Keratinocyte (primary cell): Measurements from ENCODE around the gene SIDT2. TPM values are rescaled to one million over a fixed set of nuclear protein-coding genes. Genes with fewer than 3 reads are reported as not detected.

Source experiments
- DNase-seq: peaks from one replicate; pipeline ENCODE4 v3.0.0-alpha.2; 2011; ENCODE audit warnings: low read depth, missing footprints, low spot score
- FAIRE-seq: peaks from 2 replicates; lab custom pipeline; 2011; peaks lifted over from hg19 to GRCh38; lab: Jason Lieb, UNC
- H2AFZ ChIP-seq: 2 replicates; pipeline ENCODE4 v1.6.0; 2012; ENCODE audit warnings: low read length, control low read depth, inconsistent platforms; ENCODE audit not compliant: control insufficient read depth
- H3K27ac ChIP-seq: 2 replicates; pipeline ENCODE4 v1.5.1; 2011; ENCODE audit warnings: low read length; ENCODE audit not compliant: control insufficient read depth, insufficient read depth
- H3K27me3 ChIP-seq: 3 replicates; pipeline ENCODE4 v1.6.0; 2011; ENCODE audit warnings: low read length; ENCODE audit not compliant: control insufficient read depth, insufficient read depth; ENCODE audit errors: extremely low read depth
- H3K36me3 ChIP-seq, 2 experiments: 2 replicates in 1 of 2; 3 replicates in 1 of 2; pipeline ENCODE4 v1.5.1; 2011; ENCODE audit warnings: low read length in 2 of 2, mild to moderate bottlenecking in 1 of 2; ENCODE audit not compliant: control insufficient read depth in 2 of 2, insufficient read depth in 2 of 2; ENCODE audit errors: extremely low read depth in 1 of 2
- H3K4me1 ChIP-seq: 3 replicates; pipeline ENCODE4 v1.5.1; 2011; ENCODE audit warnings: low read length; ENCODE audit not compliant: control insufficient read depth, insufficient read depth; ENCODE audit errors: extremely low read depth
- H3K4me2 ChIP-seq: 3 replicates; pipeline ENCODE4 v1.6.0; 2011; ENCODE audit warnings: low read depth, low read length; ENCODE audit not compliant: control insufficient read depth, insufficient read depth; ENCODE audit errors: extremely low read depth
- H3K4me3 ChIP-seq, 3 experiments: fragments of 200-600 bp in 1 of 3; sonication (generic) in 1 of 3; 2 replicates in 2 of 3; 3 replicates in 1 of 3; pipeline ENCODE4 v1.5.1; 2011 to 2016; ENCODE audit warnings: low read length in 3 of 3, mild to moderate bottlenecking in 3 of 3, control low read depth in 2 of 3, inconsistent platforms in 1 of 3, low read depth in 1 of 3, mixed read lengths in 1 of 3, mixed run types in 1 of 3, moderate library complexity in 1 of 3; ENCODE audit not compliant: control insufficient read depth in 2 of 3, insufficient read depth in 2 of 3; ENCODE audit errors: extremely low read depth in 1 of 3
- H3K79me2 ChIP-seq: 2 replicates; pipeline ENCODE4 v1.6.0; 2012; ENCODE audit warnings: low read length; ENCODE audit not compliant: control insufficient read depth, insufficient read depth
- H3K9ac ChIP-seq: 3 replicates; pipeline ENCODE4 v1.6.0; 2011; ENCODE audit warnings: low read length; ENCODE audit not compliant: control insufficient read depth, insufficient read depth; ENCODE audit errors: extremely low read depth
- H3K9me1 ChIP-seq: 3 replicates; pipeline ENCODE4 v1.6.0; 2011; ENCODE audit warnings: low read length; ENCODE audit not compliant: control insufficient read depth, insufficient read depth; ENCODE audit errors: extremely low read depth
- H3K9me3 ChIP-seq: 2 replicates; pipeline ENCODE4 v1.5.1; 2012; ENCODE audit warnings: low read depth, low read length; ENCODE audit not compliant: control insufficient read depth
- H4K20me1 ChIP-seq: 3 replicates; pipeline ENCODE4 v1.6.0; 2011; ENCODE audit warnings: low read length; ENCODE audit not compliant: control insufficient read depth, insufficient read depth; ENCODE audit errors: extremely low read depth
- CTCF ChIP-seq, 3 experiments: IDR thresholded peaks in 1 of 3; conservative IDR thresholded peaks in 1 of 3; optimal IDR thresholded peaks in 1 of 3; 2 replicates in 2 of 3; 3 replicates in 1 of 3; pipeline versions ENCODE3 to v1.5.1; 2011; ENCODE audit warnings: low read length in 3 of 3, mild to moderate bottlenecking in 3 of 3, moderate library complexity in 2 of 3, control low read depth in 1 of 3, inconsistent platforms in 1 of 3; ENCODE audit not compliant: insufficient read depth in 2 of 3; ENCODE audit errors: extremely low read depth in 1 of 3
- EZH2 ChIP-seq: IDR thresholded peaks from one replicate; pipeline ENCODE4 v1.6.1; 2012; ENCODE audit warnings: inconsistent platforms, mild to moderate bottlenecking, low read length, moderate library complexity
- dilution Hi-C: fragments of 300-500 bp; cut with MboI; formaldehyde crosslinking; loops from one replicate; pipeline ENCODE4 v1.7.0; 2020; ENCODE audit warnings: low sequenced_read_pairs; ENCODE audit not compliant: extremely low pct_ligation_motif_present
- polyA plus RNA-seq, 5 experiments: library from polyadenylated mRNA; depleted of rRNA in 3 of 5; stranded (reverse) in 3 of 5; stranded (forward) in 1 of 5; unstranded in 1 of 5; fragments of >200 nt; gene quantifications; 1 replicate in 1 of 5; 2 replicates in 3 of 5; 3 replicates in 1 of 5; pipeline versions ENCODE4 v1.2.1 to v1.2.3, GENCODE V29; 2011 to 2012; ENCODE audit warnings: missing spikeins in 2 of 5, low read depth in 1 of 5, low replicate concordance in 1 of 5

Gene SIDT2
- polyA plus RNA-seq, 1 donor (not counting 4 experiments of a cell fraction or from before 2014, with no cell fraction given) = 9.8 TPM

GRCh38 chr11:117193130-117194020, 14.8 kb downstream of the SIDT2 start:
- Histone ChIP-seq H3K4me1 (peaks cover 7% of the 10 kb centered on the region), H3K4me2 (no peak overlapping the region), H2AFZ (no peak overlapping the region), H3K27me3 (no peaks in the 10 kb centered on the region), H3K27ac (no peak overlapping the region), H3K36me3 (peaks cover 6 to 27% of the 10 kb centered on the region in 2 experiments), H3K9me1 (no peaks in the 10 kb centered on the region), H3K4me3 (no peak overlapping the region), H4K20me1 (no peaks in the 10 kb centered on the region), H3K79me2 (no peaks in the 10 kb centered on the region), H3K9me3 (no peaks in the 10 kb centered on the region), H3K9ac (no peak overlapping the region)
- no peak for TF ChIP-seq CTCF (optimal IDR thresholded peaks at IDR 0.05 in 1 of 3, IDR thresholded peaks at IDR 0.05 in 1 of 3, conservative IDR thresholded peaks at IDR 0.05 in 1 of 3; ENCODE audit: extremely low read depth in 1 of 3, insufficient read depth in 2 of 3, low read length in 3 of 3)
- no peak for TF ChIP-seq EZH2
- FAIRE-seq = no peak
- dilution Hi-C loops = no loop called here
- no peak for DNase-seq

- Histone ChIP-seq H3K36me3 (peaks cover 0 to 20% of the 10 kb centered on the region in 2 experiments), H4K20me1 (no peaks in the 10 kb centered on the region), H3K9me1 (no peaks in the 10 kb centered on the region), H3K27ac (no peak overlapping the region), H3K9me3 (no peaks in the 10 kb centered on the region), H3K27me3 (no peaks in the 10 kb centered on the region), H3K4me3 (no peak overlapping the region), H3K4me1 (peaks cover 15% of the 10 kb centered on the region), H3K79me2 (no peaks in the 10 kb centered on the region), H3K9ac (no peak overlapping the region), H2AFZ (no peak overlapping the region), H3K4me2 (no peak overlapping the region)
- TF ChIP-seq CTCF (optimal IDR thresholded peaks at IDR 0.05 in 1 of 3, IDR thresholded peaks at IDR 0.05 in 1 of 3, conservative IDR thresholded peaks at IDR 0.05 in 1 of 3; ENCODE audit: extremely low read depth in 1 of 3, insufficient read depth in 2 of 3, low read length in 3 of 3) (no peak), EZH2 (no peak)
- dilution Hi-C loops = no loop called here
- FAIRE-seq (no peak), DNase-seq (no peak)
Measured at GRCh38 chr11:117194267-117194666, 15.7 kb downstream of the SIDT2 start.
